ENCODE data around the gene CDNF. TPM values are rescaled to one million over a fixed set of nuclear protein-coding genes. Genes with fewer than 3 reads are reported as not detected.

CDNF gene
- total RNA-seq, 2 experiments from 2014 or later = 3.2 to 3.7 TPM

- no peaks in the 10 kb centered on the region for H3K36me3 Mint-ChIP-seq (ENCODE audit: low read depth)
- H3K27me3 Mint-ChIP-seq = no peaks in the 10 kb centered on the region
- no peak for TF ChIP-seq CTCF (IDR thresholded peaks at IDR 0.05)
Observed at GRCh38 chr10:14779001-14779651, 58.7 kb downstream of the CDNF start.

GRCh38 chr10:14776546-14776945 is 61.3 kb downstream of the CDNF start:
- H3K4me3 ChIP-seq (ENCODE audit: low read length) = no peak overlapping the region
- Mint-ChIP-seq H3K4me3 (no peak overlapping the region), H3K27ac (no peak overlapping the region), H3K27me3 (no peaks in the 10 kb centered on the region), H3K4me1 (ENCODE audit: low read depth) (peaks cover 3% of the 10 kb centered on the region), H3K36me3 (ENCODE audit: low read depth) (no peaks in the 10 kb centered on the region), H3K9me3 (no peaks in the 10 kb centered on the region)
- H3K9me3 ChIP-seq (ENCODE audit: control insufficient read depth in 1 of 2, insufficient read depth in 1 of 2, low read length in 2 of 2) = no peaks in the 10 kb centered on the region
- ChIA-PET POLR2A (no interaction called here), CTCF (no interaction called here)
- DNase-seq (no peak), ATAC-seq (ENCODE audit: poor library complexity) (no peak)
- no peak overlapping the region for H3K27ac ChIP-seq (ENCODE audit: low read depth in 1 of 2, low read length in 2 of 2)
- H3K36me3 ChIP-seq (ENCODE audit: insufficient read depth, low read length) = no peaks in the 10 kb centered on the region
- TF ChIP-seq CTCF (IDR thresholded peaks at IDR 0.05) = no peak
- H3K27me3 ChIP-seq (ENCODE audit: control insufficient read depth in 1 of 2, insufficient read depth in 2 of 2, low read length in 2 of 2) = no peaks in the 10 kb centered on the region
- intact Hi-C loops (cut with DNase I, micrococcal nuclease) = no loop called here
- H3K4me1 ChIP-seq (ENCODE audit: insufficient read depth, low read length) = no peaks in the 10 kb centered on the region

More at GRCh38 chr10:14779001-14779651, 58.7 kb downstream of the CDNF start:
- CTCF ChIA-PET = no interaction called here
- POLR2A ChIA-PET = no interaction called here
- H3K9me3 ChIP-seq (ENCODE audit: control insufficient read depth in 1 of 2, insufficient read depth in 1 of 2, low read length in 2 of 2) = no peaks in the 10 kb centered on the region
- intact Hi-C loops (cut with DNase I, micrococcal nuclease) = no loop called here
- no peaks in the 10 kb centered on the region for H3K9me3 Mint-ChIP-seq
- H3K4me1 Mint-ChIP-seq (ENCODE audit: low read depth) = peaks cover 12% of the 10 kb centered on the region
- ATAC-seq (ENCODE audit: poor library complexity) (no peak), DNase-seq (no peak)
- H3K36me3 ChIP-seq (ENCODE audit: insufficient read depth, low read length) = no peaks in the 10 kb centered on the region
- H3K4me3 Mint-ChIP-seq = no peak overlapping the region
- H3K4me1 ChIP-seq (ENCODE audit: insufficient read depth, low read length) = peaks cover 4% of the 10 kb centered on the region
- H3K27ac ChIP-seq (ENCODE audit: low read depth in 1 of 2, low read length in 2 of 2) = no peak overlapping the region
- H3K27me3 ChIP-seq (ENCODE audit: control insufficient read depth in 1 of 2, insufficient read depth in 2 of 2, low read length in 2 of 2) = no peaks in the 10 kb centered on the region
- no peak overlapping the region for H3K4me3 ChIP-seq (ENCODE audit: low read length)
- H3K27ac Mint-ChIP-seq = no peak overlapping the region

- Mint-ChIP-seq H3K36me3 (ENCODE audit: low read depth) (no peaks in the 10 kb centered on the region), H3K4me3 (no peak overlapping the region), H3K9me3 (no peaks in the 10 kb centered on the region), H3K27ac (no peak overlapping the region), H3K27me3 (no peaks in the 10 kb centered on the region), H3K4me1 (ENCODE audit: low read depth) (no peaks in the 10 kb centered on the region)
- no peak for TF ChIP-seq CTCF (IDR thresholded peaks at IDR 0.05)
- DNase-seq (no peak), ATAC-seq (ENCODE audit: poor library complexity) (no peak)
- ChIA-PET POLR2A (no interaction called here), CTCF (no interaction called here)
- no peak overlapping the region for H3K27ac ChIP-seq (ENCODE audit: low read depth in 1 of 2, low read length in 2 of 2)
- no peak overlapping the region for H3K4me3 ChIP-seq (ENCODE audit: low read length)
- no peaks in the 10 kb centered on the region for H3K36me3 ChIP-seq (ENCODE audit: insufficient read depth, low read length)
- intact Hi-C loops (cut with DNase I, micrococcal nuclease) = no loop called here
- H3K27me3 ChIP-seq (ENCODE audit: control insufficient read depth in 1 of 2, insufficient read depth in 2 of 2, low read length in 2 of 2) = no peaks in the 10 kb centered on the region
- H3K9me3 ChIP-seq (ENCODE audit: control insufficient read depth in 1 of 2, insufficient read depth in 1 of 2, low read length in 2 of 2) = no peaks in the 10 kb centered on the region
- H3K4me1 ChIP-seq (ENCODE audit: insufficient read depth, low read length) = no peaks in the 10 kb centered on the region
Observed at GRCh38 chr10:14775656-14776055, 62.2 kb downstream of the CDNF start.

All from CD4-positive, alpha-beta T cell (primary cell).